ENCODE measurements around the gene ARPC2. TPM values are rescaled to one million over a fixed set of nuclear protein-coding genes. Genes with fewer than 3 reads are reported as not detected.

ARPC2 gene
- polyA plus RNA-seq, 3 donors: 65.3 to 309 (median 256) TPM

DNA sequence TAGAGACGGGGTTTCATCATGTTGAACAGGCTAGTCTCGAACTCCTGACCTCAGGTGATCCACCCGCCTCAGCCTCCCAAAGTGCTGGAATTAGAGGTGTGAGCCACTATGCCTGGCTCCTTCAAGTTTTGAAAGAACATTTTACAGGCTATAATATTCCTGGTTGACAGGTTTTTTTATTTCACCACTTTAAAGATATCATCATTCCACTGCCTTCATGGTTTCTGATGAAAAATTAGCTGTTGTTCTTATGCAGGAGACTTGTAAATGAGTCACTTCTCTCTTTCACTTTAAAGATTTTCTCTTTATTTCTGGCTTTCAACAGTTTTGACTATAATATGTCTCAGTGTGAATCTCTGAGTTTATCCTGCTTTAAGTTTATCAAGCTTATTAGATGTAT, 7.9 kb upstream of the ARPC2 start:
- WGBS, 3 donors: 92 to 100% (median 96%) methylated on average over 3 of the region's 3 CpGs
- no peak overlapping the region for H3K27ac ChIP-seq (ENCODE audit: low read depth, low read length)

DNA sequence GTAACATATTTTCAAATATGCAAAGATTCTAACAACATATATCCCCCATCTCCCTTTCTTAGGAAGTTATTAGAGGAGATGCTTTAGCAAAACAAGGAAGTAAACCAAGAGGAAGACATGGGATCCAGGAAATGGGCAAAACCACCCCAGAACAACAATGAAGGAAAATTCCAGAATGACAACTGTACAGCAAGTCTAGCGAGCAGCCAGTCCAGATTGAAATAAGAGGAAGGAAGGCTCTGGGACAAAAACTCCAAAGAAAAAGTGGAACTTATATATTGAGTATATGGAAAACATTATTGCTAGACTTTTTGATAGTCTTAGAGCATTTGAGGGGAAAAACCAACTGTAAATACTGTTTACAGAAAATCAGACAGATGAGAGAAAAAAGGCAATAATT, 2.9 kb upstream of the ARPC2 start:
- no peak overlapping the region for H3K27ac ChIP-seq (ENCODE audit: low read depth, low read length)
- WGBS, 3 donors: 64 to 88% (median 74%) methylated on average over 1 of the region's 1 CpG

- H3K27ac ChIP-seq (ENCODE audit: low read depth, low read length): peak overlapping the region; percentile 5
- WGBS, 3 donors: 39 to 48% (median 44%) methylated on average over 9 of the region's 9 CpGs
These were observed 684 bp upstream of the ARPC2 start for GRCh38 chr2:218216336-218216673.

DNA sequence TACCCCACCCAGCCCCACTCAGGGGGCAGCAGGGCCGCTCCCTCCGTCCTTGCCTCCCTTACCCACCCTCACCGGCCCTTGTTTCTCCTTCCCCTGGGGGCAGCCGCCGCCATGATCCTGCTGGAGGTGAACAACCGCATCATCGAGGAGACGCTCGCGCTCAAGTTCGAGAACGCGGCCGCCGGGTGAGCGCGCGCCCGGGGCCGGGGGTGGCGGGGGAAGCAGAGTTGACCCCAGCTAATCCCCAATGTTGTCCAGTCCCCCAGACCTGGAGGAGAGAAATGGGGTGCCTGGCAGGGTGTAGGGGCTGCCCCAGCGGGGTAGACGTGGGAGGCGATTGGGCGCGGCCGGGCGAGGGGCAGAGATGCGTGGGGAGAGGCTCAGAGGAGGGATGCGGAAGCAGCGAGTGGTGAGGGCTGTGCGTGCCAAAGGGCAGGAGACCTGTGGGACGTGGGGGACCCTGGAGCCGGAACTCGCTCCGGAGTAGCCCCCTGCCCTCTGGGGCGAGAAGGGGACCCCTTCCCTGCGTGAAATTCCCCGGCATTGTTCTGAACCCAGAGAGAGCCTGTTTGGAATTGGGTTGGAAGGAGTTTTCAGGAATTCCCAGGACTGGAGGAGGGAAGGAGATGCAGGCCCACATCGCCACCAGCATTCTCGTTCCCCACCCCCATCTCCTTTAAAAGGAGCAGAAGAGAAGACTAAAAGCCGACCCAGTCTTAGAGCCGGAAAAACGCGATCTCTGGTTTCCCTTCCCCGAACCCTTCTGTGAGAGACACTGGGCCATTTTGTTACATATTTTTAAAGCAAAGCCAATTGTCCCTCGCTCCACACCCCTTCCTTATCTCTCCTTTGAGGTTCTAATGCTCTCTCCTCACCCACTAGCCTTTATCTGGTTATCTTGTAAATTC, 625 bp downstream of the ARPC2 start:
- peak overlapping the region; percentile 97 for H3K27ac ChIP-seq (ENCODE audit: low read depth, low read length)

DNA sequence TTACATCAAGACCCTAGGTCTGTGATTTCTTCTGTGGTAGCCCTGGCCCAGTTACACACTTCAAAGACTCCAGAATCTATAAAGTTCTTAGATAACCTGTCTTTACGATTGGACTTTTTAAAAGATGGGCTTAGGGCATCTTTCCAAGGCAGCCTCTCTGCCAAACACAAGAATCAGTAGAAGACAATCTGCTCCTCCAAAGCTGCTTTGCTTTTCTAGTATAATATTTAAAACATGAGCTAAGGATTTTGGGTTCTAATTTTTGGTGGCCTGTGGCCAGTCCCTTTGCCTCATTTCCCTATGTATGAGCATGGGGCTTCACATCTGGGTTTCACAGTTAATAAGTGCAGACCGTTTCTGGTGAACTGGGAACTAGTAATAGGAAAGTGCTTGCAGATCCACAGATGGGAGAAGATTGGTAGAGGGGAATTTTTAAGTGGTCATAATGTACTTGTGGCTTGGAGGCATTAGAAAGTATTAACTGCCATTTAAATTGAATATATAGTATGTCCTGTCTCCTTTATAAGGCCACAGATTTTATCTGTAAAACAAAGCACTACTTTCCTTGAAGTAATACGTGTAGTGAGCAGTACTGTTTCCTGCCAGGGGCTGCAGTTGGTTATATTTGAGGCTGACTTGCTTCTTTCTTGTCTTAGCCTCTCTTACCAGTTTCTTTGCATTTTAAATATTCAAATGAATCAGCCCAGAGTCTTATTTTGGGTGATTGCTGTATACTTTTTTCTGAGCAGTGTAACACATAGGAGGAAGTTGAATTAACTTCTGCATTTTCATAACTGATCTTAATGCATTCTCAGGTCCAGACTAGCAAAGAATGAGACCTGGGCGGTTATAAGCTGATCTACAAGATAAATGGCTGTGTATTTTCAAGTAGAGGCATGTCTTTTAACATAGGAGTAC, 1.5 kb downstream of the ARPC2 start:
- 6 to 25% (median 8%) methylated on average over 4 of the region's 4 CpGs for whole genome bisulfite sequencing, 3 donors
- H3K27ac ChIP-seq (ENCODE audit: low read depth, low read length): no peak overlapping the region

More for the DNA sequence above, 625 bp downstream of the ARPC2 start:
- 0 to 1% (median 0%) methylated on average over 42 to 47 of the region's 47 CpGs for WGBS, 3 donors

DNA sequence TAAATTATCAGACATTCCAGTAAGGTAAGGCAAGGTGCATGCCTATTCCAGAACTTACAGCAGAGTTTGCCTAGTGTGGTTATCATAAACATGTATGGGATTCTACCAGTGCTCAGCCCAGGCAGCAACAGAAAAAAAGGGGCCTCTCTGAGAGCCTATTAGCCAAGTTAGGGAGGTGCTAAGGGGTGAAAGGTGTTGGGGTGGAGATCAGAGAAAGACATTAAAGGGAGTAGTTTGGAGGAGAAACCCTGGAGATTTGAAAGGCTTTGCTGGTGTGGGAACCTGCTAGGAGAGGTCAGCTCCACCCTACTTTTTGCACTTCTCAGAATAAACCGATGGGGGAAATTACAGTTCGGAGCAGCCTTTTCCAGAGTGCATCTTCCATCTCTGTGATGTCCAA, 2.9 kb downstream of the ARPC2 start:
- no peak overlapping the region for H3K27ac ChIP-seq (ENCODE audit: low read depth, low read length)
- WGBS, 3 donors: 30 to 68% (median 33%) methylated on average over 2 of the region's 2 CpGs

- 43 to 73% (median 46%) methylated on average over 5 of the region's 5 CpGs for WGBS, 3 donors
- no peak overlapping the region for H3K27ac ChIP-seq (ENCODE audit: low read depth, low read length)
These were observed 4.0 kb downstream of the ARPC2 start for GRCh38 chr2:218221000-218221399.

DNA sequence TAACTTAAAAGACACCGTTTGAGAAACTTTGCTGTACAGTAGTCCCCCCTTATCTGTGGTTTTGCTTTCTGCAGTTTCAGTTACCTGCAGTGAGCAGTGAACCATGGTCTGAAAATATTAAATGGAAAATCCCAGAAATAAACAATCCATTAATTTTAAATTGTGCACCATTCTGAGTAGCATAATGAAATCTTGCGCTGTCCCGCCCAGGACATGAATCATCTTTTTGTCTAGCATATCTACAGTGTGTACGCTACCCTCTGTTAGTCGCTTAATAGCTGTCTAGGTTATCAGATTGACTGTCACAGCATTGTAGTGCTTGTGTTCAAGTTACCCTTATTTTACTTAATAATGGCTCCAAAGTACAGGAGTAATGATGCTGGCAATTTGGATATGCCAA, 6.1 kb downstream of the ARPC2 start:
- WGBS, 3 donors: 68 to 76% (median 69%) methylated on average over 5 of the region's 5 CpGs
- H3K27ac ChIP-seq (ENCODE audit: low read depth, low read length): no peak overlapping the region

DNA sequence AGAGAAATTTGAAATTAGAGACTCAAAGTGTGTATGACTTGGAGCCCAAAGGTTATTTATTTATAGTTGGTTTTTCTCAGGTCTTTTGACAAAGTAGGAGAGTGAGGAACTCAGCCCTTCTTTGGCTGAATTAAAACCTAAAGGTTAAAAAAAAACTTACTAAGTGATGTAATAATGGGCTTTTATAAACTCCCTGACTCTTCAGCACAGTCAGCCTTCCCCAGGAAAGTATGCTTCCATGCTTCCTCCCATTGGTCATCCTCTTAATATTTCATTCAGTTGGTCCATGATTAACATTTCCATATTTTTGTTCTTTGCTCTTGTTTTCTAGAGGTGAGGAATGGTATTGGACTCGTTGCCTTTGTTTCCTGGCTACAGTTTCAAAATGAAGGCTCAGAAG, 7.2 kb downstream of the ARPC2 start:
- no peak overlapping the region for H3K27ac ChIP-seq (ENCODE audit: low read depth, low read length)
- WGBS, 3 donors: 53 to 74% (median 57%) methylated on average over 1 of the region's 1 CpG

- no peak overlapping the region for H3K27ac ChIP-seq (ENCODE audit: low read depth, low read length)
- 86 to 88% (median 86%) methylated on average over 3 of the region's 3 CpGs for WGBS, 3 donors
These were observed 9.9 kb downstream of the ARPC2 start for GRCh38 chr2:218226903-218227302.

GRCh38 chr2:218228366-218229090, 11.5 kb downstream of the ARPC2 start:
- 66 to 83% (median 81%) methylated on average over 6 of the region's 6 CpGs for WGBS, 3 donors
- no peak overlapping the region for H3K27ac ChIP-seq (ENCODE audit: low read depth, low read length)

DNA sequence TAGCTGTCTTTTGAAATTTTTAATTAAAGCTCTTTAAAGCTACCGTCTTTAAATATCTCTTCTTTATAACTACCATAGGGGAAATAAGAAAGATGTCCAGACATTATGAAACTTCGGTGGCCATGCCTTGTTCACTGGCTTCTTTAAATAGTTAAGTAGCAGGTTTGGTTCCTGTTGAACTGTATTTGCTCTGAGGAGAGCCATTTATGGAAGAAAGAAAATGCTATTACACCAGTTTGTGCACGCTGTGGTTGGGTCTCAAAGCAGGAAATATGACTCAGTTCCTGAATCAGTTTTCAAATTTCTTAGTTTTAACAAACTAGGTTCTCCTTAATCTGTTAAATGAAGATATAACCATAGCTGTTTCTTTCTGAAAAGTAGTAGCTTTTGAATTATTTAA, 12.2 kb downstream of the ARPC2 start:
- no peak overlapping the region for H3K27ac ChIP-seq (ENCODE audit: low read depth, low read length)
- 17 to 40% (median 21%) methylated on average over 3 of the region's 3 CpGs for WGBS, 3 donors

DNA sequence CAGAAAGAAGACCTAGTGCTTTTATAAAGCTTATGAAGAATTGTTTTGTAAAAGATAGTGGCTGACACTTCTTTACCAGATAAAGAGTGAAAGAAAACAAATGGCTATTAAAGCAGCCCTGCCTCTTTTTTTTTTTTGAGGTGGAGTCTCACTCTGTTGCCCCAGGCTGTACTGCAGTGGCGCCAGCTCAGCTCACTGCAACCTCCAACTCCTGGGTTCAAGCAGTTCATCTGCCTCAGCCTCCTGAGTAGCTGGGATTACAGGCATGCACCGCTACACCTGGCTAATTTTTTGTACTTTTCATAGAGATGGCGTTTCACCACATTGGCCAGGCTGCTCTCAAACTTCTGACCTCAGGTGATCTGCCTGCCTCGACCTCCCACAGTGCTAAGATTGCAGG, 12.9 kb downstream of the ARPC2 start:
- no peak overlapping the region for H3K27ac ChIP-seq (ENCODE audit: low read depth, low read length)
- WGBS, 3 donors: 79 to 87% (median 82%) methylated on average over 4 of the region's 4 CpGs

GRCh38 chr2:218230882-218231281, 13.9 kb downstream of the ARPC2 start:
- H3K27ac ChIP-seq (ENCODE audit: low read depth, low read length): no peak overlapping the region
- 3 to 7% (median 4%) methylated on average over 1 of the region's 1 CpG for WGBS, 3 donors

DNA sequence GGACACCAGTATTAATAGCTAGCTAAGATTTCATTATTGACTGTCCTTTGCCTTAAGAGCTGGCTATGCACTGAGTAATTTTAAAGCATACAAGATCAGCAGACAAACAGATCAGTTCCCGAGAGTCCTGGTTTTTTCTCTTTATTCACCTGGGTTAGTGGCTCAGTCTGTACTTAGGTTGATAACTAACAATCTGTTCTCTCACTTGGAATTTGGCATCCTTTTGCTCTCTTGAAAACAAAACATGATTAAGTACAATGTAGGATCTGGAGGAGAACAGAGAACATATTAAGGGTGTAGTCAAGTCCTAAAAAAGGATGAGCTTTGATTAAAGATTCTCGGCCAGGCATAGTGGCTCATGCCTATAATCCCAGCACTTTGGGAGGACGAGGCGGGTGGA, 16.6 kb downstream of the ARPC2 start:
- WGBS, 3 donors: 77 to 91% (median 91%) methylated on average over 4 of the region's 4 CpGs
- no peak overlapping the region for H3K27ac ChIP-seq (ENCODE audit: low read depth, low read length)

DNA sequence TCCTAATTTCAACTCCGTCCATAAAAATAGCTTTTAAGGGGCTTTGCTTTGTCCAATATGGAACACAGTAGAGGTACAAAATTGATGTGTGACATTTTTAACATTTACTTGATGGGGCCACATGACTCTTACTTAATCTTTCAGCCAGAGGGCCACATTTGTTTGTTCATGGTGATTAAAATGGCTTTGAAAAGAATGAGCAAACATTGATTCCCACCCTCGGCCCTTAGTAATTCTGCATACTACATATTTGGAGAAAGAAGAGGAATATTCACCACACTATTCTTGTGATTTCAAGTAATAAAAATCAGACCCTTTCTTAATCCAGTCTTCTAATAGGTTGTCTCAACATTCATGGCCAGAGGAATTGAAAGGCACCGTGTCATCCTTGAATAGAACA, 17.5 kb downstream of the ARPC2 start:
- 34 to 61% (median 59%) methylated on average over 3 of the region's 3 CpGs for WGBS, 3 donors
- H3K27ac ChIP-seq (ENCODE audit: low read depth, low read length): no peak overlapping the region

- no peak overlapping the region for H3K27ac ChIP-seq (ENCODE audit: low read depth, low read length)
- 98 to 100% (median 100%) methylated on average over 2 of the region's 2 CpGs for WGBS, 3 donors
These were observed 18.0 kb downstream of the ARPC2 start for GRCh38 chr2:218235017-218235416.

- no peak overlapping the region for H3K27ac ChIP-seq (ENCODE audit: low read depth, low read length)
- 87 to 93% (median 87%) methylated on average over 4 of the region's 4 CpGs for WGBS, 3 donors
These were observed 19.8 kb downstream of the ARPC2 start for GRCh38 chr2:218236829-218237228.

GRCh38 chr2:218238887-218239286, 21.9 kb downstream of the ARPC2 start:
- WGBS, 3 donors: 90 to 100% (median 93%) methylated on average over 1 of the region's 1 CpG

More at GRCh38 chr2:218238887-218239286, 21.9 kb downstream of the ARPC2 start:
- no peak overlapping the region for H3K27ac ChIP-seq (ENCODE audit: low read depth, low read length)

All from adipose tissue (tissue), 3 donors.